Aorta (tissue), 5 donors: Measurements from ENCODE around the gene DLX3. TPM values are rescaled to one million over a fixed set of nuclear protein-coding genes. Genes with fewer than 3 reads are reported as not detected.
"Not testable (repeated sequence)": the region's sequence is repeated elsewhere in the genome, so short reads cannot be mapped to it uniquely, and the experiment has no call there.

Source experiments
- ATAC-seq: fragments of 200-7000 bp; cut with Tn5 transposase; one replicate; pipeline ENCODE4 v1.9.1; 2022; ENCODE audit warnings: moderate library complexity; ENCODE audit not compliant: low FRiP score
- DNase-seq, 2 donors: peaks; one replicate each; pipeline ENCODE4 v3.0.0-alpha.2; 2020
- H3K27ac ChIP-seq, 2 donors: one replicate each; pipeline ENCODE4 v1.5.1; 2013; ENCODE audit warnings: low read length in 2 of 2, mild to moderate bottlenecking in 2 of 2, moderate library complexity in 2 of 2, control low read depth in 1 of 2, inconsistent platforms in 1 of 2, low read depth in 1 of 2
- H3K27me3 ChIP-seq, 2 donors: one replicate each; pipeline ENCODE4 v1.6.1; 2013; ENCODE audit warnings: control low read depth in 1 of 2, low read length in 1 of 2, mild to moderate bottlenecking in 1 of 2, moderate library complexity in 1 of 2; ENCODE audit not compliant: insufficient read depth in 2 of 2, control insufficient read depth in 1 of 2
- H3K36me3 ChIP-seq, 2 donors: one replicate each; pipeline ENCODE4 v1.6.1; 2013; ENCODE audit warnings: control low read depth in 1 of 2, low read length in 1 of 2, mild to moderate bottlenecking in 1 of 2; ENCODE audit not compliant: insufficient read depth in 2 of 2, control insufficient read depth in 1 of 2
- H3K4me1 ChIP-seq, 2 donors: one replicate each; pipeline ENCODE4 v1.6.1; 2013; ENCODE audit warnings: low read length in 2 of 2, control low read depth in 1 of 2, mild to moderate bottlenecking in 1 of 2, moderate library complexity in 1 of 2; ENCODE audit not compliant: insufficient read depth in 2 of 2, control insufficient read depth in 1 of 2
- H3K4me3 ChIP-seq, 2 donors: one replicate each; pipeline ENCODE4 v1.5.1; 2013; ENCODE audit warnings: low read length in 2 of 2, control low read depth in 1 of 2, mild to moderate bottlenecking in 1 of 2
- H3K9me3 ChIP-seq: one replicate; pipeline ENCODE4 v1.6.1; 2013; ENCODE audit warnings: mild to moderate bottlenecking, low read length; ENCODE audit not compliant: control insufficient read depth
- WGBS, 2 donors: extraction: QIAGEN DNeasy Blood & Tissue Kit; methylation state at CpG; one replicate each; pipeline ENCODE4 v1.1.7; 2013; 5-methylcytosine and 5-hydroxymethylcytosine counted together
- intact Hi-C, 2 donors: fragments of 100-400 bp; cut with DNase I; formaldehyde crosslinking; loops; one replicate each; pipeline versions ENCODE4 v1.14.2 to v1.15.0; 2022
- long read RNA-seq, 2 donors: library from polyadenylated mRNA; unstranded; transcript quantifications; one replicate each; pipeline ENCODE4 v2.0.0, GENCODE V29; 2020 to 2021
- polyA plus RNA-seq, 2 donors: library from polyadenylated mRNA; stranded (reverse); fragments of 200-250 nt; gene quantifications; one replicate each; pipeline ENCODE4 v1.2.3, GENCODE V29; 2013
- total RNA-seq, 2 donors: library from RNA; stranded (reverse); fragmentation: NEBNext Ultra II Directional; extraction: Animal tissue kit (Norgen Biotek cat#: 25700); gene quantifications; one replicate each; pipeline ENCODE4 v1.2.1, GENCODE V29; 2021
- donor health status: healthy with polysubstance abuse.
- donor health status: Bipolar disorder and iron deficiency.
- donor health status: DM: no; HTN: no; CAD: no.
- donor health status: DM: no; HTN: no; CAD: no.
- donor health status: DM: yes; HTN: yes; CAD: no.

The DLX3 gene
- total RNA-seq (1 to 10 TPM in 1 of 2 donors, under 1 TPM in 1; 0.18 to 1.3 TPM), polyA plus RNA-seq (1 to 10 TPM in 1 of 2 donors, under 1 TPM in 1; 0.41 to 1.0 TPM)
- long read RNA-seq, donor 1, partial matches to known transcripts: 0 of 2 reads
- long read RNA-seq, donor 1, other reads (novel, unspliced or antisense): 0 of 2 reads
- long read RNA-seq, donor 2: 0 reads

GRCh38 chr17:49995055-49995738 lies at the start of gene DLX3:
DLX3 (minus strand) TSS chr17:49995224; CDS start chr17:49994998, 226 bp downstream.
- peak; percentile 89 to 93 for DNase-seq
- Histone ChIP-seq H3K4me1 (no peaks in the 10 kb centered on the region), H3K9me3 (no peaks in the 10 kb centered on the region), H3K36me3 (no peaks in the 10 kb centered on the region), H3K4me3 (no peak within 1 kb of the TSS), H3K27me3 (no peaks in the 10 kb centered on the region), H3K27ac (no peak within 1 kb of the TSS)
- ATAC-seq: peak; percentile 75
- WGBS, 2 donors: 1 to 2% methylated on average over 21 to 29 of the region's 29 CpGs
- intact Hi-C loops: loop anchor here (5.0 to 10.0 kb wide), 5 partner anchors 43 to 433 kb away; no protein-coding TSS in a partner anchor

- intact Hi-C loops: no loop called here
- ATAC-seq (no peak), DNase-seq (peak in 1 of 2 donors; percentile 42)
- Histone ChIP-seq H3K4me3 (no peak overlapping the region), H3K9me3 (no peaks in the 10 kb centered on the region), H3K27me3 (no peaks in the 10 kb centered on the region), H3K27ac (no peak overlapping the region), H3K4me1 (no peaks in the 10 kb centered on the region), H3K36me3 (no peaks in the 10 kb centered on the region)
- 95 to 97% methylated on average over 5 of the region's 5 CpGs for WGBS, 2 donors
Measured at GRCh38 chr17:50044483-50044882, 49.5 kb upstream of the DLX3 start.

DNA sequence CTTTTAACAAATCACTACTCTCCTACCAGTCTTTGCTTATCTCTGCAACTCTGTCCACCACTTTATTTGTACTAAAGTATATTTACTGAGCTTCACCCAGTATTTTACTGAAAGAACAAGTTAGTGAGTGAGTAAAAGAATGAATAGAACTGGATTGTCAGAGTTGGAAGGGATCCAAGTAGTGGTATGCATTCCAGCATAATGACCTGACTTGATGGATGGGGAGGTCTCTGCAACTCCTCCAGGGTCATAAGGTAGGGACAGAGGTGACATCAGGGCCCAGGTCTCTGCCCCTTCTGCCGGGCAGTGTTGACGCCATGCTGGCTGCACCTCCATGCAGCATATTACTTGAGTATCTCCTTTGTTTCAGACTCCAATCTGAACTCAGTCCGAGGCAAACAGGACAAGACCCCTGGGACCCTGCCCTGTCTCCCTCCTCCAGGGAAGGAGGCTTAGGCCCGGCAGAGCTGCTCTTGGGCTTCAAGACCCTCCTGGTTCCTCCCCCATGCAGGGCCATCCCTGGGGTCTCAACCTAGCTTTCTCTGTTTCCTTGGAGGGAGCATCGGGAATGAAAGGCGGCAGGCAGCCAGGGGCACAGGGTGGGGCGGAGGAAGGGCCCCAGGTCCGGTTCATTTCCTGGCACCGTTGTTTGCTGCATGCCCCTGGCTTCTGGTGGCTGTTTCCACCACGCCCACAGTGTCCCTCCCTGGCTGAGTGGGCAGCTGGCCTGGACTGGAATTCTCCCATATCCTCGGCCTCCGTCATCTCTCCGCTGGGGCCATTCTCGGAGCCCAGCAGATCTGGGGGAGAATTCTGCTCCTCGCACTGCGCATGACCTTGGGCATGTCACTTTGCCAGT lies 48.5 kb upstream of the DLX3 start:
- 42 to 48% methylated on average over 16 of the region's 16 CpGs for WGBS, 2 donors
- Histone ChIP-seq H3K4me3 (no peak overlapping the region), H3K36me3 (no peaks in the 10 kb centered on the region), H3K4me1 (no peaks in the 10 kb centered on the region), H3K27me3 (no peaks in the 10 kb centered on the region), H3K9me3 (no peaks in the 10 kb centered on the region), H3K27ac (no peak overlapping the region)
- DNase-seq (peak; percentile 83 to 87), ATAC-seq (peak; percentile 67)
- intact Hi-C loops: no loop called here

DNA sequence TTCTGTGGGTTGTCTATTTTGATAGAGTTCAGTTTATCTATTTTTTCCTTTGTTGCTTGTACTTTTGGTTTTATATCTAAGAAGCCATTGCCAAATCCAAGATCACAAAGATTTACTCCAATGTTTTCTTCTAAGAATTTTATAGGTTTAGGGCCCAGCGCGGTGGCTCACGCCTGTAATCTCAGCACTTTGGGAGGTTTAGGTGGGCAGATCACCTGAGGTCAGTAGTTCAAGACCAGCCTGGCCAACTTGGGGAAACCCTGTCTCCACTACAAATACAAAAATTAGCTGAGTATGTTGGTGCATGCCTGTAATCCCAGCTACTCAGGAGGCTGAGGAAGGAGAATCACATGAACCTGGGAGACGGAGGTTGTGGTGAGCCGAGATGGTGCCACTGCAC lies 47.2 kb upstream of the DLX3 start:
- no peak for ATAC-seq
- Histone ChIP-seq H3K4me3 (no peak overlapping the region), H3K36me3 (no peaks in the 10 kb centered on the region), H3K27ac (no peak overlapping the region), H3K4me1 (no peaks in the 10 kb centered on the region), H3K9me3 (no peaks in the 10 kb centered on the region), H3K27me3 (no peaks in the 10 kb centered on the region)
- DNase-seq: peak in 1 of 2 donors; percentile 3
- intact Hi-C loops: no loop called here
- WGBS, 2 donors: 96 to 99% methylated on average over 5 of the region's 5 CpGs

- 95 to 98% methylated on average over 5 of the region's 5 CpGs for WGBS, 2 donors
- H3K4me3 ChIP-seq, DNase-seq, H3K4me1 ChIP-seq, intact Hi-C loops, H3K27ac ChIP-seq, H3K36me3 ChIP-seq, H3K27me3 ChIP-seq, ATAC-seq, H3K9me3 ChIP-seq: not testable (repeated sequence)
Measured at GRCh38 chr17:50040496-50040895, 45.5 kb upstream of the DLX3 start.

GRCh38 chr17:50039058-50039457 lies 44.0 kb upstream of the DLX3 start:
- intact Hi-C loops: no loop called here
- Histone ChIP-seq H3K4me3 (no peak overlapping the region), H3K27me3 (no peaks in the 10 kb centered on the region), H3K4me1 (no peaks in the 10 kb centered on the region), H3K27ac (no peak overlapping the region), H3K36me3 (no peaks in the 10 kb centered on the region), H3K9me3 (no peaks in the 10 kb centered on the region)
- no peak for ATAC-seq
- 91 to 97% methylated on average over 4 of the region's 4 CpGs for WGBS, 2 donors
- DNase-seq: peak in 1 of 2 donors; percentile 20

DNA sequence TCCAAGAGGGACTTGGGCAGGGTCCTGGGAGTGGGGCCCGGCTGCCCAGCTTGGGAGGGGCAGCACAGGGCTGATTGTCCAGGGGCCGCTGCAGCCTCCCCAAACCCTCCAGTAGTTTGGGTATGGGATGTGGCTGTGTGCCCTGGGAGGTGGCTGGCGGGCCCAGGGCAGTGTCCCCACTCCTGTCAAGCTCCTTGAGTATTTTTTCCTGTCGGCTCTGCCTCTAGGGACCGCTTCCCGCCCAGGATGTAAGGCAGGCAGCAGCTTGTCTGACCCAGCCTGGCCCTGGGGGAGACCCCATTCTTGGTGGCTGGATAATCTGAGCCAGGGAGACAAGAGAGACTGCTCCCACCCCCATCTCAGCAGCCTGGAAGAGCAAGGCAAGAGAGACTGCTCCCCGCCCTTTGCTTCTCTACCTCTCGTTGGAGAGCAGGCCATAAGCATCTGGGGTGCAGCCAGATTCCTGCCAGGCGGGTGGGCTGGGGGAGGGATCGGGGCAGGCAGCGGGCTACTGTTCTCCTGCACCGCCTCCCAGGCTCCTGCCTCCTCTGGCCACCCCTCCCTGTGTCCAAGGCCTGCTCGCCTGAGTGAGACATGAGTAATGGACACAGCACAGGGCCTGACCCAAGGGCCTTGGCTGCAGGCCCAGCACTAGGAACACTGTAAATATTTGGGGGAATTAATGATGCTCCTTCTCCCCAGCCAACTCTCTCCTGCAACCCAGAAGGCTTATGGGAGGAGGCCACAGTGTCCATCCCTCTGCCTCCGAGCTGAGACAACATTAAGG lies 42.5 kb upstream of the DLX3 start:
- intact Hi-C loops: no loop called here
- H3K27me3 ChIP-seq: no peaks in the 10 kb centered on the region
- H3K4me1 ChIP-seq: no peaks in the 10 kb centered on the region
- no peaks in the 10 kb centered on the region for H3K36me3 ChIP-seq
- WGBS, 2 donors: 19 to 28% methylated on average over 13 to 14 of the region's 14 CpGs
- peak overlapping the region in 1 of 2 donors; percentile 39 for H3K27ac ChIP-seq
- H3K9me3 ChIP-seq: no peaks in the 10 kb centered on the region
- no peak overlapping the region for H3K4me3 ChIP-seq
- ATAC-seq (peak; percentile 91), DNase-seq (peak; percentile 86 to 88)
